ENCODE measurements around the gene ST7. TPM values are rescaled to one million over a fixed set of nuclear protein-coding genes. Genes with fewer than 3 reads are reported as not detected.
"Not testable (repeated sequence)": the region's sequence is repeated elsewhere in the genome, so short reads cannot be mapped to it uniquely, and the experiment has no call there.

Gene ST7
- total RNA-seq, 1 experiment from 2014 or later = 12.9 TPM

GRCh38 chr7:117122036-117122435 is 168.7 kb downstream of the ST7 start:
- no CpG with 5 or more reads among the region's 1 CpG for WGBS (ENCODE audit: extremely low coverage, insufficient read length, low lambda C conversion rate)
- H2AFZ ChIP-seq (ENCODE audit: low read length); H3K9me3 ChIP-seq (ENCODE audit: control insufficient read depth, low read depth, low read length); H4K8ac ChIP-seq (replicated peaks; ENCODE audit: insufficient read length, low read depth, low read length); H3K27ac Mint-ChIP-seq; H3K14ac ChIP-seq (ENCODE audit: insufficient read depth, low read length); H2BK120ac ChIP-seq (ENCODE audit: low read depth, low read length, poor library complexity, severe bottlenecking); H4K91ac ChIP-seq (ENCODE audit: insufficient read length, low read depth, low read length); H2BK5ac ChIP-seq (ENCODE audit: insufficient read length, low read length); H3K23me2 ChIP-seq (ENCODE audit: insufficient read length, low read depth, low read length, poor library complexity, severe bottlenecking); H3T11ph ChIP-seq (ENCODE audit: low read length); H3K9ac ChIP-seq (ENCODE audit: extremely low read depth, insufficient read length, low read length); H3K27me3 Mint-ChIP-seq (ENCODE audit: low read depth); H2AK5ac ChIP-seq (ENCODE audit: insufficient read length, low read length); H3K4me3 Mint-ChIP-seq; H4K5ac ChIP-seq (ENCODE audit: insufficient read length, low read depth, low read length); H3K36me3 Mint-ChIP-seq (ENCODE audit: insufficient read depth in 1 of 3, low read depth in 3 of 3); H3K9me3 Mint-ChIP-seq; H3K18ac ChIP-seq (ENCODE audit: insufficient read length, low read depth, low read length); H3K4me2 ChIP-seq (ENCODE audit: insufficient read depth, insufficient read length, low read length); H3K79me1 ChIP-seq (ENCODE audit: insufficient read depth, low read depth, low read length, poor library complexity, severe bottlenecking); H2BK12ac ChIP-seq (ENCODE audit: insufficient read length, low read depth, low read length); H3K23ac ChIP-seq (ENCODE audit: insufficient read length, low read depth, low read length); H4K20me1 ChIP-seq (ENCODE audit: control insufficient read depth, insufficient read depth, insufficient read length); H3K27me3 ChIP-seq (ENCODE audit: insufficient read depth, low read length); H3K27ac ChIP-seq (ENCODE audit: insufficient read length, low read depth, low read length); H2BK20ac ChIP-seq (ENCODE audit: low read depth, low read length, poor library complexity, severe bottlenecking); H3K79me2 ChIP-seq (ENCODE audit: insufficient read depth, low read length); H3K4me1 ChIP-seq (ENCODE audit: insufficient read depth, low read length); H3K4ac ChIP-seq (ENCODE audit: low read depth, low read length); H2BK15ac ChIP-seq (ENCODE audit: low read depth, low read length); DNase-seq; H3K56ac ChIP-seq (ENCODE audit: insufficient read length, low read depth, low read length): not testable (repeated sequence)
- peaks cover 21 to 30% of the 10 kb centered on the region in 2 experiments for H3K4me1 Mint-ChIP-seq
